GM13977 (cell line): ENCODE measurements around the gene ESF1.

Experiments used
- DNase-seq: peaks from one replicate; pipeline ENCODE4 v3.0.0; 2012; ENCODE audit warnings: low spot score
- in situ Hi-C: fragments of 300-500 bp; cut with MboI; formaldehyde crosslinking; loops from one replicate; pipeline ENCODE4 v1.12.0; 2022; ENCODE audit warnings: low sequenced_read_pairs, low pct_unique_long_range_greater_than_20kb, mixed read lengths, inconsistent platforms; ENCODE audit not compliant: unreplicated experiment
- TF ChIP-seq, protein P1 (sequence below): IDR thresholded peaks from 2 replicates; pipeline ENCODE4 v1.5.1; 2012; ENCODE audit warnings: mild to moderate bottlenecking, control low read depth; ENCODE audit not compliant: insufficient read depth; ENCODE audit errors: extremely low read depth, missing control alignments

The ESF1 gene

DNA sequence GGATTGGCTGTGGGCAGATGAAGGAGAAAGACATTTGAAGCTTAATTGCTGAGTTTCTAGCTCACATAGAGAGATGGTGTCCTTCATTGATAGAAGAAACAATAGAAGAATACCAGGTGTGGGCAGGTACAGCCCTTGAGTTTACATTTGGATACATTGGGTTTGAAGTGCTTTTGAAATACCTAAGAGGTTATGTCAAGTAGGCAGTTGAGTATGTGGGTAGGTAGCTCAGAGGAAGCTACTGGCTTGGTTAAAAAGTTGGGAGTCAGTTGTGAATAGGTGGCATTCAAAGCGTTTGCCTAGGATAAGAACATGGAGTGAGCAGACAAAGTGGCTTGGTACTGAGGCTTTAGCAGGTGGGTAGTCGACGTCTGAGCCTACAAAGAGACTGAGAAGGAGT, 25.1 kb upstream of the ESF1 start:
- in situ Hi-C loops, result loop anchor here (25.0 kb wide), 1 partner anchor 252 kb away; no protein-coding TSS in a partner anchor
- DNase-seq, result no peak
- TF ChIP-seq, protein P1, sequence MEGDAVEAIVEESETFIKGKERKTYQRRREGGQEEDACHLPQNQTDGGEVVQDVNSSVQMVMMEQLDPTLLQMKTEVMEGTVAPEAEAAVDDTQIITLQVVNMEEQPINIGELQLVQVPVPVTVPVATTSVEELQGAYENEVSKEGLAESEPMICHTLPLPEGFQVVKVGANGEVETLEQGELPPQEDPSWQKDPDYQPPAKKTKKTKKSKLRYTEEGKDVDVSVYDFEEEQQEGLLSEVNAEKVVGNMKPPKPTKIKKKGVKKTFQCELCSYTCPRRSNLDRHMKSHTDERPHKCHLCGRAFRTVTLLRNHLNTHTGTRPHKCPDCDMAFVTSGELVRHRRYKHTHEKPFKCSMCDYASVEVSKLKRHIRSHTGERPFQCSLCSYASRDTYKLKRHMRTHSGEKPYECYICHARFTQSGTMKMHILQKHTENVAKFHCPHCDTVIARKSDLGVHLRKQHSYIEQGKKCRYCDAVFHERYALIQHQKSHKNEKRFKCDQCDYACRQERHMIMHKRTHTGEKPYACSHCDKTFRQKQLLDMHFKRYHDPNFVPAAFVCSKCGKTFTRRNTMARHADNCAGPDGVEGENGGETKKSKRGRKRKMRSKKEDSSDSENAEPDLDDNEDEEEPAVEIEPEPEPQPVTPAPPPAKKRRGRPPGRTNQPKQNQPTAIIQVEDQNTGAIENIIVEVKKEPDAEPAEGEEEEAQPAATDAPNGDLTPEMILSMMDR, result no peak

DNA sequence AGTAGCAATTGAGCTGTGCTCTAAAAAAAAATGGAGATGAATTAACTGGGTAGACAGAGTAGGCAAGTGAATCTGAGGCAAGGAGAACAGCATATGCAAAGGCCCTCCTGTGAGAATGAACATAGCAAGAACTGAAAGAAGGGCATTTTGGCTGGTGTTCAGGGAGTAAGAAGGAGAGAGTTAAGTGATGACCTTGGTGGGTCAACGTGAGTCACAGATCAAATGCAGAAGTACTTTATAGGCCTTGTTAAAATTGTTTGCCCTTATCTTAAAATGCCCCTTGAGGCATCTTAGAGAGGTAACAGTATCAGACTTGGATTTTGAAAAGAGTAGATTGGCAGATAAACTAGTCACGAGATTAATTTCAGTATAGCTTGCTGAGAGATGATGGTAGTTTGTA, 24.7 kb upstream of the ESF1 start:
- in situ Hi-C loops, result loop anchor here (25.0 kb wide), 1 partner anchor 253 kb away; no protein-coding TSS in a partner anchor
- TF ChIP-seq, protein P1, result no peak
- no peak for DNase-seq

DNA sequence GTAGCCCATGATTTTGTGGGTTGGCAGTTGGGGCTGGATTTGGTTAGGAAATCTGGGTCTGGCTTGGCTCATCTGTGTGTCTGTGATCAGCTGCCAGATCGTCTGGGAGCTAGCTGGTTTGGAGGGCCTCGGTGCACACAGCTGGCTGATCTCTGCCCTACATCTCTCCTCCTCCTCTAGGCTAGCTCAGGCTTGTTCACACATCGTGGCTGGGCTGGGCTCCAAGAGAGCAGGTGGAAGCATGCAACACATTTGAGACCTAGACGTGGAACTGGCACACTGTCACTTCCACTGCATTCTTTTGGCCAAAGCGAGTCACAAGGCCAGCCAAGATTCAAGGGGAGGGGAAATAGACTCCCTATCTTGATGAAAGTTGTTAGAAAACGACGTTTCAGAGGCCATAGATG, 16.0 kb upstream of the ESF1 start:
- DNase-seq, result no peak
- TF ChIP-seq, protein P1, result no peak
- in situ Hi-C loops, result loop anchor here (25.0 kb wide), 1 partner anchor 262 kb away; no protein-coding TSS in a partner anchor

DNA sequence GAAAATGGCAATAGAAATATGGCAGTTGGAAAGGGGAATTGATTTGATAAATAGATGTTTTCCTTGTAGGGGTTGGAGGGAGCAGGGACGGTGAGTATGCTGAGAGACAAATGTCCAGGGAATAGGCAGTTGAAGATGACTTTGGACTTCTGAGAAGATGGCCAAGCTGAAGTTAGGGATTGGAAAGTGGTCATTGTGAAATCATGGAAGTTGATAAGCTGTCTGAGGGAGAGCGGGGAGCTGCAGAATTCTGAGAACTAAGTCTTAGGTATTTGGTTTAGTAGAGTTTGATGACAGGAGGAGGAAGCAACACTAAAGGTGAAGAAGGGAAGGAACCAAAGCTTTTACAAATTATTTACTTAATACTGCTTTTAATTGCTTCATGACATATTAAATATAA, 15.3 kb upstream of the ESF1 start:
- TF ChIP-seq, protein P1, result no peak
- DNase-seq, result no peak
- in situ Hi-C loops, result loop anchor here (25.0 kb wide), 1 partner anchor 262 kb away; no protein-coding TSS in a partner anchor

DNA sequence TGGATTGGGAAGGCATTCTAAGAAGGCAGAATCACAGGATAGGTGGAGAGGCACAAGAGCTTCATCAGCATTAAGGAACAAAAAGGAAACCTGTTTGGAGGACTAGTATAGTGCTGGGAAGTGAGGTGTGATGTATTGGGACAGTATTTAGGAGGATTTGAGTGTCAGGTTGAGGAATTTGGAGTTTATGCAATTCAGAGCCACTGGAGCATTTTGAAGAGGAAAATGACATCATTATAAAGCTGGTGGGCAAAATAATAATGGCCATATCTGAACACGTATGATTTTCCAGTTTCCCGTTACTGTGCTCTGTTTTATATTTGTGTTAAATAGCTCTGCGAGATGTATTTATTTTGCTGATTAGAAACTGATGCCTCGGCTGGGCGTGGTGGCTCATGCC, 14.3 kb upstream of the ESF1 start:
- no peak for DNase-seq
- TF ChIP-seq, protein P1, result no peak
- in situ Hi-C loops, result no loop called here

DNA sequence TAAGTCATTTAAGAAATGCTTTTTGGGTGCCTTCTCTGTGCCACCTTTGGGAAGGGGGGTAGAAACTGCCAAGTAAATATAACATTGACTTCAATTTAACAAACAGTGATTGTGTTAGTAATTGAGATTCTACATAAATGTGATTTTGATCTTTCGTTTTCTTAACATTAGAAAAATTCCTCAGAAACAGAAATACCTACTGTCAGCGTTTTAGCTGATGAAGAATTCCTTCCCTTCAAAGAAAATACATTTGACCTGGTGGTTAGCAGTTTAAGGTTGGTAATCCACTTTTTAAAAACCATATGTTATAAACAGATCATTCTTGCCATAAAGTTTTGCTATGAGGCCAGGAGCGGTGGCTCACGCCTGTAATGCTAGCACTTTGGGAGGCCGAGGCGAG, 9.9 kb upstream of the ESF1 start:
- in situ Hi-C loops, result no loop called here
- TF ChIP-seq, protein P1, result no peak
- DNase-seq, result no peak

DNA sequence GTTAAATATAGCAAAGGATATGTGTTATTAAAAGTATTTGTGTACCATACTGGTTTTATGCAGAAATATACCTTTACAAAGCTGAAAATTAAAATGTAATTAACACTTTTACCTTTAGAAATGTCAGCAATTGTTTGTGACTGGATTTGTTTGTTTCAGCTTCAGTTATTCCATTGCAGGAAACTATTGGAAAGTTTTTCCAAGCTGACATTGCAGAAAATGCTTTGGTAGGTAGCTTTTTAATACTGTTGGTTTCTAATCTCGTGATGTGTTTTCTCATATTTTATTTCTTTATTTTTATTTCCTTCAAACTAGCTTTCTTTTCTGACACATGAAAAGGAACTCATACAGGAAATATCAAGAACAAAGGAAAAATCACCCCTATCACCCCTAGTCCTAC, 8.3 kb upstream of the ESF1 start:
- no peak for DNase-seq
- in situ Hi-C loops, result no loop called here
- TF ChIP-seq, protein P1, result no peak
